ENCODE measurements around the gene RRM2. TPM values are rescaled to one million over a fixed set of nuclear protein-coding genes. Genes with fewer than 3 reads are reported as not detected.

RRM2 gene
- polyA plus RNA-seq, 3 donors, result 1.5 TPM; not detected in 2

GRCh38 chr2:10137053-10137843 lies 14.7 kb downstream of the RRM2 start:
- TF ChIP-seq CTCF (IDR thresholded peaks at IDR 0.05), result no peak
- H3K4me1 Mint-ChIP-seq, result peaks cover 13% of the 10 kb centered on the region
- Histone ChIP-seq H3K9me3 (replicated peaks in 1 of 2; ENCODE audit: control insufficient read depth in 1 of 2, insufficient read depth in 1 of 2, low read length in 2 of 2) (no peaks in the 10 kb centered on the region), H3K4me2 (replicated peaks; ENCODE audit: extremely low read depth, low read length, poor library complexity, severe bottlenecking) (no peak overlapping the region), H3K4me3 (replicated peaks in 1 of 3; ENCODE audit: low read depth in 2 of 3, low read length in 3 of 3) (no peak overlapping the region), H3K27me3 (ENCODE audit: control insufficient read depth in 2 of 2, insufficient read depth in 2 of 2, low read length in 2 of 2) (no peaks in the 10 kb centered on the region), H3K36me3 (replicated peaks in 1 of 2; ENCODE audit: control insufficient read depth in 1 of 2, insufficient read depth in 2 of 2, low read length in 2 of 2) (peaks cover 14 to 42% of the 10 kb centered on the region in 2 donors), H3K79me2 (ENCODE audit: insufficient read depth, low read length) (peaks cover 22% of the 10 kb centered on the region), H2AFZ (ENCODE audit: insufficient read depth, low read depth, low read length, poor library complexity, severe bottlenecking) (no peak overlapping the region), H4K20me1 (ENCODE audit: insufficient read depth, low read length) (no peaks in the 10 kb centered on the region), H3K9ac (ENCODE audit: insufficient read depth, low read length, poor library complexity, severe bottlenecking) (no peak overlapping the region), H3K27ac (ENCODE audit: low read depth in 1 of 2, low read length in 2 of 2) (peak overlapping the region in 1 of 2 donors; percentile 29), H3K4me1 (ENCODE audit: control insufficient read depth in 1 of 2, insufficient read depth in 2 of 2, low read length in 2 of 2) (peaks cover 5 to 7% of the 10 kb centered on the region in 2 donors)
- H3K4me3 Mint-ChIP-seq, result no peak overlapping the region
- no peak for DNase-seq
- intact Hi-C loops (cut with micrococcal nuclease), result loop anchor here in 1 of 2 donors (10.0 kb wide), 1 partner anchor 128 kb away; no protein-coding TSS in a partner anchor
- peaks cover 0 to 1% (median 0%) of the 10 kb centered on the region in 3 donors for H3K27me3 Mint-ChIP-seq (ENCODE audit: low read depth in 3 of 3)
- H3K27ac Mint-ChIP-seq, result peak overlapping the region in 4 of 7 donors; percentile 17 to 58 (median 31)
- peaks cover 27 to 57% of the 10 kb centered on the region in 2 donors for H3K36me3 Mint-ChIP-seq
- 93% methylated on average over 7 of the region's 10 CpGs for WGBS (ENCODE audit: insufficient coverage)
- no peaks in the 10 kb centered on the region for H3K9me3 Mint-ChIP-seq

DNA sequence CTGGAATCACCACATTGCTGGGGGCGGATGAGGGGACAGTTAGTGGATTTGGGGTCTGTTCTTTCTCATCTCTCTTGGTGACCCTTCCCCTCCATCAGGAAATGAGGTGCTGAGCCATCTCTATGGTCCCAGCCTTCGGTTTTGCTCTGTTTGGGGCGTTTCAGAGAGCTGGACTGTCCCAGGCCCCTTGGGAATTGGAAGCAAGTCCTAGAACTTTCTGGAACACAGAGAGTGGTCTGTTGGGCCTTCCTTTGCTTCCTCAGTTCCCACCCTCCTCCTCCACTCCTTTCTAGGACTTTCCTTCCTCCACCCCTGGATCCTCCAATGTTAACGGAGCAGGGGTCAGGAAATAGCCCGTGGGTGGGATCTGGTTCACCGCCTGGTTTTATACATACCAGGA lies 17.0 kb downstream of the RRM2 start:
- peaks cover 11% of the 10 kb centered on the region for H3K4me1 Mint-ChIP-seq
- Histone ChIP-seq H3K9me3 (replicated peaks in 1 of 2; ENCODE audit: control insufficient read depth in 1 of 2, insufficient read depth in 1 of 2, low read length in 2 of 2) (no peaks in the 10 kb centered on the region), H3K27ac (ENCODE audit: low read depth in 1 of 2, low read length in 2 of 2) (peak overlapping the region in 1 of 2 donors; percentile 31)

More for the DNA sequence above, 17.0 kb downstream of the RRM2 start:
- Histone ChIP-seq H3K79me2 (ENCODE audit: insufficient read depth, low read length) (peaks cover 9% of the 10 kb centered on the region), H3K9ac (ENCODE audit: insufficient read depth, low read length, poor library complexity, severe bottlenecking) (no peak overlapping the region), H3K4me1 (ENCODE audit: control insufficient read depth in 1 of 2, insufficient read depth in 2 of 2, low read length in 2 of 2) (peaks cover 5 to 7% of the 10 kb centered on the region in 2 donors), H3K4me3 (replicated peaks in 1 of 3; ENCODE audit: low read depth in 2 of 3, low read length in 3 of 3) (no peak overlapping the region), H3K27me3 (ENCODE audit: control insufficient read depth in 2 of 2, insufficient read depth in 2 of 2, low read length in 2 of 2) (no peaks in the 10 kb centered on the region), H3K36me3 (replicated peaks in 1 of 2; ENCODE audit: control insufficient read depth in 1 of 2, insufficient read depth in 2 of 2, low read length in 2 of 2) (peaks cover 17 to 45% of the 10 kb centered on the region in 2 donors), H3K4me2 (replicated peaks; ENCODE audit: extremely low read depth, low read length, poor library complexity, severe bottlenecking) (no peak overlapping the region), H4K20me1 (ENCODE audit: insufficient read depth, low read length) (no peaks in the 10 kb centered on the region), H2AFZ (ENCODE audit: insufficient read depth, low read depth, low read length, poor library complexity, severe bottlenecking) (no peak overlapping the region)
- Mint-ChIP-seq H3K27ac (peak overlapping the region in 3 of 7 donors; percentile 51 to 64 (median 63)), H3K9me3 (no peaks in the 10 kb centered on the region), H3K4me3 (no peak overlapping the region), H3K36me3 (peaks cover 37 to 66% of the 10 kb centered on the region in 2 donors), H3K27me3 (ENCODE audit: low read depth in 3 of 3) (peaks cover 0 to 1% (median 0%) of the 10 kb centered on the region in 3 donors)
- WGBS (ENCODE audit: insufficient coverage), result 100% methylated on average over 2 of the region's 6 CpGs
- no peak for TF ChIP-seq CTCF (IDR thresholded peaks at IDR 0.05)
- no peak for DNase-seq
- intact Hi-C loops (cut with micrococcal nuclease), result loop anchor here in 1 of 2 donors (10.0 kb wide), 1 partner anchor 125 kb away; no protein-coding TSS in a partner anchor
